Measurements from ENCODE around the gene TNRC18. TPM values are rescaled to one million over a fixed set of nuclear protein-coding genes. Genes with fewer than 3 reads are reported as not detected.

Gene TNRC18
- total RNA-seq, 1 donor from 2014 or later: 57.2 TPM

GRCh38 chr7:5344342-5344741 is 79.3 kb downstream of the TNRC18 start:
- H3K9me3 Mint-ChIP-seq: peaks cover 16% of the 10 kb centered on the region
- H3K4me1 Mint-ChIP-seq: no peaks in the 10 kb centered on the region
- ATAC-seq (ENCODE audit: low read depth) (no peak), DNase-seq (no peak)
- intact Hi-C loops (cut with micrococcal nuclease): no loop called here
- POLR2A ChIA-PET: no interaction called here
- H3K4me3 Mint-ChIP-seq: no peak overlapping the region
- H3K36me3 Mint-ChIP-seq (ENCODE audit: low read depth): peaks cover 72% of the 10 kb centered on the region
- no peak for TF ChIP-seq CTCF (IDR thresholded peaks at IDR 0.05)
- CTCF ChIA-PET: no interaction called here
- no peak overlapping the region for H3K27ac Mint-ChIP-seq
- H3K27me3 Mint-ChIP-seq: no peaks in the 10 kb centered on the region

GRCh38 chr7:5343884-5344283 is 79.8 kb downstream of the TNRC18 start:
- TF ChIP-seq CTCF (IDR thresholded peaks at IDR 0.05): no peak
- H3K4me3 Mint-ChIP-seq: no peak overlapping the region
- DNase-seq (no peak), ATAC-seq (ENCODE audit: low read depth) (no peak)
- POLR2A ChIA-PET: no interaction called here
- no peaks in the 10 kb centered on the region for H3K27me3 Mint-ChIP-seq
- H3K9me3 Mint-ChIP-seq: peaks cover 16% of the 10 kb centered on the region
- intact Hi-C loops (cut with micrococcal nuclease): no loop called here
- no peak overlapping the region for H3K27ac Mint-ChIP-seq
- H3K4me1 Mint-ChIP-seq: no peaks in the 10 kb centered on the region
- CTCF ChIA-PET: no interaction called here
- peaks cover 74% of the 10 kb centered on the region for H3K36me3 Mint-ChIP-seq (ENCODE audit: low read depth)

GRCh38 chr7:5342631-5343030 is 81.0 kb downstream of the TNRC18 start:
- ATAC-seq (ENCODE audit: low read depth) (no peak), DNase-seq (no peak)
- ChIA-PET CTCF (no interaction called here), POLR2A (interaction anchor here (0.7 kb wide), 1 partner anchor 55 kb away, joined by 3 read pairs; no protein-coding TSS in a partner anchor)
- Mint-ChIP-seq H3K27me3 (no peaks in the 10 kb centered on the region), H3K9me3 (peaks cover 16% of the 10 kb centered on the region), H3K36me3 (ENCODE audit: low read depth) (peaks cover 74% of the 10 kb centered on the region), H3K4me1 (no peaks in the 10 kb centered on the region), H3K4me3 (no peak overlapping the region), H3K27ac (no peak overlapping the region)
- TF ChIP-seq CTCF (IDR thresholded peaks at IDR 0.05): no peak
- intact Hi-C loops (cut with micrococcal nuclease): no loop called here

- intact Hi-C loops (cut with micrococcal nuclease): no loop called here
These were observed 83.7 kb downstream of the TNRC18 start for GRCh38 chr7:5339955-5340354.

GRCh38 chr7:5337047-5337446 is 86.6 kb downstream of the TNRC18 start:
- DNase-seq (no peak), ATAC-seq (ENCODE audit: low read depth) (no peak)
- ChIA-PET CTCF (no interaction called here), POLR2A (interaction anchor here (0.6 kb wide), 1 partner anchor 236 kb away, joined by 6 read pairs; no protein-coding TSS in a partner anchor)
- H3K27ac Mint-ChIP-seq: no peak overlapping the region
- TF ChIP-seq CTCF (IDR thresholded peaks at IDR 0.05): no peak
- H3K4me1 Mint-ChIP-seq: peaks cover 11% of the 10 kb centered on the region
- H3K4me3 Mint-ChIP-seq: no peak overlapping the region
- no peaks in the 10 kb centered on the region for H3K27me3 Mint-ChIP-seq
- intact Hi-C loops (cut with micrococcal nuclease): no loop called here
- peaks cover 18% of the 10 kb centered on the region for H3K9me3 Mint-ChIP-seq
- peaks cover 69% of the 10 kb centered on the region for H3K36me3 Mint-ChIP-seq (ENCODE audit: low read depth)

More at GRCh38 chr7:5339955-5340354, 83.7 kb downstream of the TNRC18 start:
- Mint-ChIP-seq H3K4me3 (no peak overlapping the region), H3K36me3 (ENCODE audit: low read depth) (peaks cover 86% of the 10 kb centered on the region), H3K27ac (no peak overlapping the region), H3K4me1 (no peaks in the 10 kb centered on the region), H3K9me3 (peaks cover 30% of the 10 kb centered on the region), H3K27me3 (no peaks in the 10 kb centered on the region)
- no peak for TF ChIP-seq CTCF (IDR thresholded peaks at IDR 0.05)
- ChIA-PET POLR2A (no interaction called here), CTCF (no interaction called here)
- no peak for DNase-seq
- ATAC-seq (ENCODE audit: low read depth): no peak

Data from activated B cell treated with CpG ODN at 0.5 μM for 24 hours (primary cell).